NCI-H82 treated with DMSO at 0.1 percent for 48 hours (cell line): ENCODE data around the gene CYP3A5.
"Not testable (repeated sequence)": the region's sequence is repeated elsewhere in the genome, so short reads cannot be mapped to it uniquely, and the experiment has no call there.

ENCODE experiments used
- DNase-seq: peaks from one replicate; lab custom pipeline; 2025; ENCODE audit not compliant: unreplicated experiment; lab: John Stamatoyannopoulos, UW

CYP3A5 gene

DNA sequence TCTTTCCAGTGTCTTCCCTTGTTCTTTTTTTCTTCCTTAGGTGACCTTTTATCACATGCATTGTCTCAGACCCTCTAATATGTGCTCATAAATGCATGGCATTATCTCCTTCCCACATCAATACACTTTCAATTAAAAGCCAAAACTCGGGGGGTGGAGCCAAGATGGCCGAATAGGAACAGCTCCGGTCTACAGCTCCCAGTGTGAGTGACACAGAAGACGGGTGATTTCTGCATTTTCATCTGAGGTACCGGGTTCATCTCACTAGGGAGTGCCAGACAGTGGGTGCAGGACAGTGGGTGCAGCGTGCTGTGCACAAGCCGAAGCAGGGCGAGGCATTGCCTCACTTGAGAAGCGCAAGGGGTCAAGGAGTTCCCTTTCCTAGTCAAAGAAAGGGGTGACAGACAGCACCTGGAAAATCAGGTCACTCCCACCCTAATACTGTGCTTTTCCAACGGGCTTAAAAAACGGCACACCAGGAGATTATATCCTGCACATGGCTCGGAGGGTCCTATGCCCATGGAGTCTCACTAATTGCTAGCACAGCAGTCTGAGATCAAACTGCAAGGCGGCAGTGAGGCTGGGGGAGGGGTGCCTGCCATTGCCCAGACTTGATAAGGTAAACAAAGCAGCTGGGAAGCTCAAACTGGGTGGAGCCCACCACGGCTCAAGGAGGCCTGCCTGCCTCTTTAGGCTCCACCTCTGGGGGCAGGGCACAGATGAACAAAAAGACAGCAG is 6.2 kb upstream of the CYP3A5 start:
- DNase-seq, result not testable (repeated sequence)

DNA sequence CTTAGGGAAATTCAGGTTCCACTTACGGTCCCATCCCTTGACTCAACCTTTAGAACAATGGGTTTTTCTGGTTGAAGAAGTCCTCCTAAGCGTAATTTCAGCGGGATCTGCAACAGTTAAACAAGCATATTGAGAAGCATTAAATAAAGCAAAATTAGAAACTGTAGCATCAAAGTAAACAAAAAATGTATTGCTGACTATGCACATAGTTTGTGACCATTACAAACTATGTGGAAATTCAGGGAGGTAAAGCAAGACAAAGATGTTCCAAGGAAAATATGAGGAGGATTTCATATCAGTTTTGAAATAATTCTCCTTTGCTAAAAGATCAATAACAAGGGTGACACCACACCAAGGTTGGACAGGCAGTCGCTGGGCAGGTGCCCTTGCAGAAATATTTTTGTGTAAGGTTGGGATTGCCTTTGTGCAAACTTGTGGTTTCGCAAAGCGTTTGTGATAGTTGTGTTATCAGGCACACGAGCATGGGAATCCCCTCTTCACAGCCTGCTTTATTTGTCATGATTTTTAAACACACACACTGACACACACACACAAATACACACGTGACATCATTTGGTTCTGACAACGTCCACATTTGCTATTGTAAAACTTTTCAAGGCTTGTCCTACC is 5.4 kb upstream of the CYP3A5 start:
- no peak for DNase-seq

DNA sequence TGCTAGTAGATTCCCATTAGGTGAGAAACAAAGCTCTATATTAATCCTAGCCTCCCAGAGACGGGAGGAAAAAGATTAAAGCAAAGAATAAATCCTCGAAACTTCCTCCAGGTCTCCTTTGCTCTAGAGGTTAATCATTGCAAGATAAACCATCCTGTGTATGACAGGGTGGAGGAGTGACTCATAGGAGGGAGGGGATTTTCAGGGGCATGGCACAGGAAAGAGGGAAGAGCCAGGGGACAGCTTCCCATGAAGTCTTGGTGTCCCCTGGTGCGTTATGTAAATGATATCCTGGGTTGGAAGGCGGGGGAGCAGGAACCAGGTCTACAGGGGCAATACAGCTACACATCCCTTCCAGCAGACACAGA is 780 bp downstream of the CYP3A5 start:
- DNase-seq, result no peak

DNA sequence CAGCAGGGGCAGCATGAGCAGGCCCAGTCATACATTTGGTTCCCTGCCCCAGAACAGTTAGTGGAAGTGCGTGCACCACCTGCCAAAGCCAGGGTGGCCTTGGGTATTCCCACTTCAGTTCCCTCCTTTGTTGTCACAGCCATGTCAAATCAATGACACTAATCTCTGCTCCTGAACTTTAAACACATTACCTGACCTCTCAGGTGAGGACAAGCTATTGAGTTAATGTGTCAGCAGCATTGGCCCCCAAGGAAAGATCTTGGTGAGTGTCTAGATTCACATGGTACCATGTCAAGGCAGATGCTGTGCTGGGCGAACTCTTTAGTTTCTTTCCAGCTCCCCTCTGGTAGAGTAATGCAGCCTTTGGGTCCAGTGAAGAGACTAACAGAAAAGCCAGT is 2.1 kb downstream of the CYP3A5 start:
- no peak for DNase-seq

DNA sequence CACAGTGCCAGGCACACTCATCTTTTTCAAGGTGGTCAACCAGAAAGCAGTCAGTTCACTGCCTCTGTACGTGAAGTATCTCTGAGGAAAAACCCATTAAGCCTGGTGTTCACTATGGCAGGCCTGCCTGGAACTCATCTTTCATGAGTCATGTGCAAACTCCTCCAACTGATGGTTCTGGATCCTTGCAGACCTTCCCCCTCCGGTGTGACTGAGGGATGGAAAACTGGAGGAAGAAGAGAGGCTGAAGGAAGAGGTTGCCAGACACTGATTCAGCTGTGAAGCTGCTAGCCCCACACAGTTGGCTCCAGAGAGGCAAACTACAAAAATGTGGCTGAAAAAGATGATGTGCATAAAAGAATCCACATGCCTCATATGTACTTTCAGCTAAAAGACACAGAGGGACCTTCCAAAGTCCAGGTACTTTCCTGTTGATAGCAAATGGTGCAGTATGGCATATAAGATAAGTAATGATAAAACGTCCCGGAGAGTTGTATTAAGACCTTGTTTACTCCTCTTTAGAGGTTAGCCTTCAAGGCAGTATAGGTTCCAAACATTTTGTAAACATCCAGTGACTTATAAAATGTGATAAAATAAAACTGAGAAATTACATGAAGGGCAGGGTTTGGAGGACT is 2.7 kb downstream of the CYP3A5 start:
- DNase-seq, result no peak

DNA sequence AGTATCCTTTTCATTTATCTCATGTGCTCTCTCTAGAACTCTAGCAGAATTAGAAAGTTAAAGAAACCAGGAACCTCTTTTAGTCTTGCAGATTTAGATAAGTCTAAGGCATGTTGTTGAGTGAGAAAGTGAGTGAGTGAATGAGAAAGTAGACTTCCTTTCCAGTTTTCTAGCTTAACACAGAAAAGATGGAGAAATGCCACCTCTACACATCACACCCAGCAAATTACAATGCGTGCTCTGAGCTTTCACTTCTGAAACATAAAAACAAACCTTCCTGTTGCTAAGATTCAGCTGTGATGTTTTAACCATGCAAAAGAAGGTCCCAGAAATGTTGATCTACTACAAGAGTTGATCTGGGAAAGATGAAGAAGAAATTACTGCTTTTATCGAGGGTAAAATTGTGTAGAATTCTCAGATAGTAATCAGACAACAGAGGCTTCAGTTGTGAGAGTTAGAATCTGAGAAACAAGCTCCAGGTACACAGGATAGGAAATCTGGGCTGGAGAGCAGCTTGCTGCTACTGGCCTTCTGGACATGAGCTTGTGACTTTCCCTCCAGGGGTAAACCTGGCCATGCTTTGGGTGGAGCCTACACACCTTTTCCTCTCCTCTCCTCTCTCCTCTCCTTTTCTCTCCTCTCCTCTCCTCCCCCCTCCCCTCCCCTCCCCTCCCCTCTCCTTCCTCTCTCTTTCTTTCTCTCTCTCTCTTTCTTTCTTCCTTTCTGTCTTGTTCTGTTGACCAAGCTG is 4.6 kb downstream of the CYP3A5 start:
- DNase-seq, result no peak

DNA sequence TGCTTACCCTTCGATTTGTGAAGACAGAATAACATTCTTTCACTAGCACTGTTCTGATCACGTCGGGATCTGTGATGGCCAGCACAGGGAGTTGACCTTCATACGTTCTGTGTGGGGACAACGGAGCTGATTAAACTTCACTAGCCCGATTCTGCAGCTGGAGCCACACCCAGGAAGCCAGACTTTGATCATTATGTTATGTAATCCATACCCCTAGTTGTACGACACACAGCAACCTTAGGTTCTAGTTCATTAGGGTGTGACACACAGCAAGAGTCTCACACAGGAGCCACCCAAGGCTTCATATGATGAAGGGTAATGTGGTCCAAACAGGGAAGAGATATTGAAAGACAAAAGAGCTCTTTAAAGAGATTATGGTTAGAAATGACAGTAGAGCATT is 7.2 kb downstream of the CYP3A5 start:
- no peak for DNase-seq

DNA sequence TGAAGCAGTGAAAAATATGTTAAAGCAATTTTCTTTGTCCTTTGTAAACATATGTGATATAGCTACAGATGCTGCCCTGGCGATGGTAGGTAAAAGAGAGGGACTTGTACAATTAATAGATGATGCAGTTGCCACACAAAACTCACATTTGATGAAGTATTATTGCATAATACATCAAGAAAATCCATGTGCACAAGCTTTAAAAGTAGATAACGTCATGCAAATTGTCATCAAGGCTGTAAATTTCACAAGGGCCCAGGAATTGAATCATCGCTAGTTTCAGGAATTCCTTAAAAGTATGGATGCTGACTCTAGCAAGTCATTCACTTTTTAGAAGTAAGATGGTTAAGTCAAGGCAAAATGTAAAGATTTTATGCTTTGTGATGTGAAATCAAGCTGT is 10.0 kb downstream of the CYP3A5 start:
- no peak for DNase-seq

DNA sequence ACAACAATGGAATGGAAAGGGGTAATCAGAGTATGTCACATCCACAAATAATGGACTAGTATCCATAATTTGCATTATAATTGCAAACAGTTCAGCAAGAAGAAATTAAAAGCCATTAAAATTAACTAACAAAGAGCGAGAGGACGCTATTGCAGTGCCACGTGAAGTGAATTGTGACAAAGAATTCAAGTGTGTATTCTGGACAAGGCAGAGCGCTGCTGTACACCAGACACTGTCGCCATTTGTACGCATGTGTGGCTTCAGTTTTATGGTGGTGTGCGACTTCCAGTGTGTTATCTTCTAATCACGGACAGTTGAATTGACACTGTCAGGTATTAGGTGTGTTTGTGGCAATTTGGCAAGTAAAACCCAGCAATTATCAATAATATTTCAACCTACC is 11.3 kb downstream of the CYP3A5 start:
- no peak for DNase-seq

DNA sequence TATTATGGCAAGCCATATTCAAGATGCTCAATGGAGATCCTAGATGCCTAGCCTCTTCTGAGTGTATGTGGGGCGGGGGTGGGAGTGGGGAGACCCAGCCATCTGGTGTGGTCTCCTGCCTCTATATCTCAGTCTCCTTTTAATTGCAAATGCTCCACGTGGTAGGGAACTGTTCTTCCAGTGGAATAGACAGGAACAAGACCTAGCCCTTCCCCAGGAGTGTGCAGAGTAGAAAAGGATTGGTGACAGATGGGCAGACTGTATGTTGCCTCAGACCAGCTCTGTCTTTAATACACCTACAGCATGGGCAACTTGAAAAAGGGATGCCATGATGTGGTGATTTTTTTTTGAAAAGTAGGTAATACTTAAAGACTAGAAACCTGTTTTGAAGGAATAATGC is 12.6 kb downstream of the CYP3A5 start:
- DNase-seq, result no peak

DNA sequence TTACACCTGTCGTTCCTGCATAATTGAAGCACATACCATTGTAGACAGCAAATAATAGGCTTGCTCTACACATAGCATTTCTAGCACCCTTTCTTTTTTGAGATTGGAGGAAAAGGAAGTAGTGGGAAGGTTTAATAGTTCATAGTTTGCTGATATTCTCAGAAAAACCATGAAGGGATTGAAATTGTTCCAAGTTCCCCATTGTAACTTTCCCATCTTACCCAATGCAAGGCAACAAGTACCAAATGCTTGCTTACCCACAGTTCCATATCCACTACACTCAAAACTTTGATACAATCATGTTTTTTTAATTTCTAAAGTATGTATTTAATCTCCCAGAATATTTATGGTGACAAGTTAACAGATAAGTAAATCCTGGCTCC is 13.8 kb downstream of the CYP3A5 start:
- no peak for DNase-seq

DNA sequence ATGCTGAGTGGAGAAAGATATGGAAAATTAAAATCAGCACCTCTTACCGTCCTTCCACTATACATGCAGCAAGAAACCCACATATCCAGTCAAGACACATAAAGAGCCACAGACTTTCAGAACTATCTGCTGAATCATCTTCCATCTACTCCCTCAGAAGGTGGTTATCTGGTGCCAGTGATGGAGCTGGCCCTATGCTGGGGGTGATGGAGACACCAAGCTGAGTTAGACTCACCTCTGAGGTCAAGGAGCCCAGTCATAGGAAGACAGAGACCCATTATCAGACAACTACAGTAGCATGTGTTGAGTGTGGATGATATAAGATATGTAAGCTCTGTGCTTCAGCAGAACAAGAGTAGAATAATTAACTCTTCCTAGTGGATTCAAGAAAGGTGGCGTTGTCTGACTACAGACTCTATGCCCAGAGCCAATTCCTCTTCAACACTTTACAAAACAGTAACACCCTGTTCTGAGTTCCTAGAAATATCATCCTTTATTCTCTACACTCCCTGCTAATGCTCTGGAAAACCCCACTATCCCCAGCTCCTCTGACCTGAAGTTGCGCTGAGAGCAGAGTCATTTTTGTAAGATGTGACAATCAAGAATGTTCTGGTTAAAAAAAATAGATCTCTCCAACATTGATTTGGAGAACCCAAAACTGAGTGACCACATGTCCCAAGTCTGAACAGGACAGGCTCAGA is 14.3 kb downstream of the CYP3A5 start:
- DNase-seq, result no peak

DNA sequence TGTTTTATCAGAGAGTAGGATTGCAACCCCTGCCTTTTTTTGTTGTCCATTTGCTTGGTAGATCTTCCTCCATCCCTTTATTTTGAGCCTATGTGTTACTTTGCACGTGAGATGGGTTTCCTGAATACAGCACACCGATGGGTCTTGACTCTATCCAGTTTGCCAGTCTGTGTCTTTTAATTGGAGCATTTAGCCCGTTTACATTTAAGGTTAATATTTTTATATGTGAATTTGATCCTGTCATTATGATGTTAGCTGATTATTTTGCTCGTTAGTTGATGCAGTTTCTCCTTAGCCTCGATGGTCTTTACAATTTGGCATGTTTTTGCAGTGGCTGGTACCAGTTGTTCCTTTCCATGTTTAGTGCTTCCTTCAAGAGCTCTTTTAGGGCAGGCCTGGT is 21.9 kb downstream of the CYP3A5 start:
- DNase-seq, result not testable (repeated sequence)

DNA sequence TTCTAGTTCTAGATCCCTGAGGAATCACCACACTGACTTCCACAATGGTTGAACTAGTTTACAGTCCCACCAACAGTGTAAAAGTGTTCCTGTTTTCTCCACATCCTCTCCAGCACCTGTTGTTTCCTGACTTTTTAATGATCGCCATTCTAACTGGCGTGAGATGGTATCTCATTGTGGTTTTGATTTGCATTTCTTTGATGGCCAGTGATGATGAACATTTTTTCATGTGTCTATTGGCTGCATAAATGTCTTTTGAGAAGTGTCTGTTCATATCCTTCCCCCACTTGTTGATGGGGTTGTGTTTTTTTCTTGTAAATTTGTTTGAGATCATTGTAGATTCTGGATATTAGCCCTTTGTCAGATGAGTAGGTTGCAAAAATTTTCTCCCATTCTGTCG is 25.2 kb downstream of the CYP3A5 start:
- not testable (repeated sequence) for DNase-seq

DNA sequence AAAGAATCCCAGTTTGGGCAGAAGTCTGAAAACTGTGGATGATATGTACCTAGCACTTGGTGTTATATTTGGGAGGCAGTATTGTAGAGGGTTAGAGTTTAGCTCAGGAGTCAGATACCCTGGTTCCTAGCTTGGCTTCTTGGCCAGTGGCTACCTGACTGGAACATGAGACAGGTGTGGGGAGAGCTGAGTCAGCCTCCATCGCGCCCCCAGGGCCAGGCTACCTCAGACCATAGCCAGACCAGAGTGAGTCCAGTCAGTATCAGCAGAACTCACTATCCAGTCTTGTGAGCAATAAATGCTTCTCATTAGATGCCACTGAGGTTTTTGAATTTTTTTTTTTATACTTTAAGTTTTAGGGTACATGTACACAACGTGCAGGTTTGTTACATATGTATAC is 26.0 kb downstream of the CYP3A5 start:
- DNase-seq, result no peak

DNA sequence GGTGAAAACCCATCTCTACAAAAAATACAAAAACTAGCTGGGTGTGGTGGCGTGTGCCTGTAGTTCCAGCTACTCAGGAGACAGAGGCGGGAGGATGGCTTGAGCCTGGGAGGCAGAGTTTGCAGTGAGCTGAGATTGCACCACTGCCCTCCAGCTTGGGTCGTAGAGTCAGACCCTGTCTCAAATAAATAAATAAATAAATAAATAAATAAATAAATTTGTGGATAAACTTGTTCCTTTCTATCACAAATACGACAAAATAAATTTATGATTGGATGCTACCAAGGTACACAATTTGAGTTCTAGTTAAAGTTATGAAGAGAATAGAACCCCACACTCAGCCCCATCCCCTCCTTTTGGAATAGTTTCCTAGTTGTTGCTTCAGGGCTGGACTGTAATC is 26.5 kb downstream of the CYP3A5 start:
- not testable (repeated sequence) for DNase-seq

DNA sequence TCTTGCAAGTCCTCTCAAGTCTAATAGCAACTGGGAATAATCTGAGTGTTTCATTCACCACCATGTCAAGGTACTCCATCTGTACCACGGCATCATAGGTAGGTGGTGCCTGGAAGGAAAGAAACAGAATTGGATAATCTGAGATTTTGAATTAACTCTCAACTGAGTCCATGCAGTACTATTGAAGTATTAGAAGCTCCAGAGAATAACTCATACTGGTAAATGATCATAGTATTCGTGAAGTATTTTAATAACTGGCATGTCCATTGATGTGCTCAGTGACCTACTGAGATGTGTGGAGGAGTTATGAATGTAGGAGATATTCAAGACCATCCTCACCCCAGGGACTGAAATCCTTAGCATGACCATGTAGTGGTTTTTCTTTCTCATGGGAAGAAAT is 27.1 kb downstream of the CYP3A5 start:
- no peak for DNase-seq

DNA sequence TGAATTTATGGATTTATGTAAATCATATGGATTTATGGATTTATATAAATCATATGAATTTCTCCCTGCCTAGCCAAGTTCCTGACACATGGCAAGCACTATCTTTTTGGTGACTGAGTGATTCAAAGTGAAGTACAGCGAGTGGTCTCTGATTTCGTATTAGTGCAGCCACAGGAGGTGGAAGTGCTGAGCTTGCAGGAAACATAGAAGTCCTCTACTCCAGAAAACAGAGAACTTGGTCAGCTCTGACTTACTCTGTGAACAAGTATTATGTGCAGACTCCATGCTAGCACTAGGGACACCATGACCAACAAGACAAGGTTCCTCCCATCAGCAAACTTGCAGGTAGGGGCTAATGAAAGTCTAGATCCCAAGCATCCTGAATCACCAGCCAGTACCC is 28.5 kb downstream of the CYP3A5 start:
- DNase-seq, result no peak

DNA sequence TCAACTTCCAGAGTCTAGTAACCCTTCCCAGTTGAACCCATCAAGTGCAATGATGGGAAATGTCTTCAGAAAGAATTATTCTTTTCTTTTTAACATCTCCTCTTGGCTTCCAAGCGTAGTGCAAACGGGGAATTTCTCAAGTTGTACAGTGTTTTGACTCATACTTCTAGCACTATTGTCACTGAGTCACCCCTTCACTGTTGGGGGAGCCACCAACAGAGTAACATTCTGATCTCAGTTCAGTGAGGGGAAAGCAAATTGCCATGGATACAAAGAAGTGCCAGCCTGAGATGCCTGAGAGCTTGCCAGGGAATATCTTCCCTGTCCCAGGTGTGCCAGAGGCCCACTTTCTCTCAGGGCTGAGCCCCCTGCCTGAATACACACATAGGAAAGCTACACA is 31.0 kb downstream of the CYP3A5 start:
- no peak for DNase-seq

DNA sequence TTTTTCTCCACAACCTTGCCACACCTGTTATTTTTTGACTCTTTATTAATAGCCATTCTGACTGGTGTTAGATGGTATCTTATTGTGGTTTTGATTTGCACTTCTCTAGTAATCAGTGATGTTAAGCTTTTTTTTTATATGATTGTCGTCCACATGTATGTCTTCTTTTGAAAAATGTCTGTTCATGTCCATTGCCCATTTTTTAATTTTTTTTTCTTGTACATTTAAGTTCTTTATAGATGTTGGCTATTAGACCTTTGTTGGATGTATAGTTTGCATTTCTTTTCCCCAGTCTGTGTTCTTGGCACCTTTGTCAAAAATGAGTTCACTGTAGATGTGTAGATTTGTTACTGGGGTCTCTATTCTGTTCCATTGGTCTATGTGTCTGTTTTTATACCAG is 34.2 kb downstream of the CYP3A5 start:
- DNase-seq, result no peak

DNA sequence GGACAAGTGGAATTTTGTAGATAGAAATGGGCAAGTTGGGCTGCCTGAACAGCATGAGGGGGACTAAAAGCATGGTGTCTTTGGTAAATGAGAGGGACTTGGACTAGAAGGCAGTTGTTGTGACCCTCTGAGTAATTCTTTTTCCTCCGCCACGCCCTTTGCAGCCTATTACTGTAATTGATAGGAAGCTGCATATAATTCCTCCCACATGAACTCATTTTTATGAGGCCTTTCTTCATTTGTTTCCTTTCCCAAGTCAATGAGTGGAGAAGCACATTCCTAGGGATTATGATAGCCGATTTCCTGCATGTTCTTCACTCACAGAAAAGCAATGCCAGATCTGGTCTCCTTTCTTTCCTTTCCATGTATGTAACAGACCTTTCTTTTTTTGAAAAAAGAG is 35.4 kb downstream of the CYP3A5 start:
- no peak for DNase-seq
